ENCODE results near the gene KANSL1. TPM values are rescaled to one million over a fixed set of nuclear protein-coding genes. Genes with fewer than 3 reads are reported as not detected.
"Not testable (repeated sequence)": the region's sequence is repeated elsewhere in the genome, so short reads cannot be mapped to it uniquely, and the experiment has no call there.

The KANSL1 gene
- total RNA-seq, 4 donors from 2014 or later: 80.3 to 201 (median 146) TPM

- Histone ChIP-seq H3K9me3 (no peaks in the 10 kb centered on the region), H3K27ac (peak overlapping the region in 1 of 4 donors; percentile 27), H3K36me3 (peaks cover 0 to 8% (median 0%) of the 10 kb centered on the region in 4 donors), H3K27me3 (no peaks in the 10 kb centered on the region), H3K4me1 (no peaks in the 10 kb centered on the region), H3K4me3 (no peak overlapping the region)
- DNase-seq: no peak
- WGBS, 2 donors (ENCODE audit: low coverage in 1 of 2): 88% methylated on average over 10 of the region's 10 CpGs; no CpG with 5 or more reads in 1 of the 2 donors
- in situ Hi-C loops (cut with MboI; ENCODE audit: low pct_ligation_motif_present in 1 of 4, low pct_unique_long_range_greater_than_20kb in 1 of 4, low sequenced_read_pairs in 3 of 4) (loop anchor here in 1 of 4 donors (25.0 kb wide), 1 partner anchor 187 kb away; no protein-coding TSS in a partner anchor), intact Hi-C loops (cut with DNase I; ENCODE audit: low total_unique reads) (no loop called here)
- no peak for TF ChIP-seq POLR2A (IDR thresholded peaks at IDR 0.05)
- TF ChIP-seq CTCF (IDR thresholded peaks at IDR 0.05): no peak
- TF ChIP-seq POLR2AphosphoS5 (IDR thresholded peaks at IDR 0.05): no peak
- no peak for TF ChIP-seq EP300 (IDR thresholded peaks at IDR 0.05; ENCODE audit: low read depth)
Observed at GRCh38 chr17:46025060-46025459, 168.2 kb downstream of the KANSL1 start.

- H3K4me3 ChIP-seq: no peak overlapping the region
- H3K27me3 ChIP-seq: no peaks in the 10 kb centered on the region
- H3K9me3 ChIP-seq: no peaks in the 10 kb centered on the region
- intact Hi-C loops (cut with DNase I; ENCODE audit: low total_unique reads): no loop called here
- H3K4me1 ChIP-seq: no peaks in the 10 kb centered on the region
- no peak for TF ChIP-seq POLR2AphosphoS5 (IDR thresholded peaks at IDR 0.05)
- no peak for TF ChIP-seq CTCF (IDR thresholded peaks at IDR 0.05)
- TF ChIP-seq POLR2A (IDR thresholded peaks at IDR 0.05): no peak
- TF ChIP-seq EP300 (IDR thresholded peaks at IDR 0.05; ENCODE audit: low read depth): no peak
- H3K27ac ChIP-seq: no peak overlapping the region
- in situ Hi-C loops (cut with MboI; ENCODE audit: low pct_ligation_motif_present in 1 of 4, low pct_unique_long_range_greater_than_20kb in 1 of 4, low sequenced_read_pairs in 3 of 4): no loop called here
- WGBS, 2 donors (ENCODE audit: low coverage in 1 of 2): 80 to 83% methylated on average over 1 to 14 of the region's 14 CpGs
- H3K36me3 ChIP-seq: peaks cover 0 to 8% (median 0%) of the 10 kb centered on the region in 4 donors
- no peak for DNase-seq
Observed at GRCh38 chr17:46024590-46024989, 168.6 kb downstream of the KANSL1 start.

- in situ Hi-C loops (cut with MboI; ENCODE audit: low pct_ligation_motif_present in 1 of 4, low pct_unique_long_range_greater_than_20kb in 1 of 4, low sequenced_read_pairs in 3 of 4): no loop called here
- H3K4me1 ChIP-seq: no peaks in the 10 kb centered on the region
- H3K4me3 ChIP-seq: no peak overlapping the region
- H3K27ac ChIP-seq: no peak overlapping the region
- H3K9me3 ChIP-seq: no peaks in the 10 kb centered on the region
- H3K27me3 ChIP-seq: no peaks in the 10 kb centered on the region
- peaks cover 0 to 5% (median 0%) of the 10 kb centered on the region in 4 donors for H3K36me3 ChIP-seq
- intact Hi-C loops (cut with DNase I; ENCODE audit: low total_unique reads): no loop called here
- 93 to 96% methylated on average over 5 to 24 of the region's 24 CpGs for WGBS, 2 donors (ENCODE audit: low coverage in 1 of 2)
- no peak for DNase-seq
- TF ChIP-seq EP300 (IDR thresholded peaks at IDR 0.05; ENCODE audit: low read depth) (no peak), POLR2A (IDR thresholded peaks at IDR 0.05) (no peak), CTCF (IDR thresholded peaks at IDR 0.05) (no peak), POLR2AphosphoS5 (IDR thresholded peaks at IDR 0.05) (no peak)
Observed at GRCh38 chr17:46023783-46024388, 169.3 kb downstream of the KANSL1 start.

GRCh38 chr17:46023366-46023765 lies 169.9 kb downstream of the KANSL1 start:
- H3K27ac ChIP-seq; H3K36me3 ChIP-seq; H3K4me1 ChIP-seq; H3K27me3 ChIP-seq; H3K4me3 ChIP-seq; H3K9me3 ChIP-seq; in situ Hi-C loops (cut with MboI; ENCODE audit: low pct_ligation_motif_present in 1 of 4, low pct_unique_long_range_greater_than_20kb in 1 of 4, low sequenced_read_pairs in 3 of 4); DNase-seq; intact Hi-C loops (cut with DNase I; ENCODE audit: low total_unique reads): not testable (repeated sequence)
- WGBS, 2 donors (ENCODE audit: low coverage in 1 of 2): 89 to 93% methylated on average over 6 to 7 of the region's 7 CpGs

- H3K4me1 ChIP-seq: no peaks in the 10 kb centered on the region
- no peaks in the 10 kb centered on the region for H3K9me3 ChIP-seq
- no peaks in the 10 kb centered on the region for H3K27me3 ChIP-seq
- intact Hi-C loops (cut with DNase I; ENCODE audit: low total_unique reads): no loop called here
- TF ChIP-seq POLR2AphosphoS5 (IDR thresholded peaks at IDR 0.05) (no peak), POLR2A (IDR thresholded peaks at IDR 0.05) (no peak), EP300 (IDR thresholded peaks at IDR 0.05; ENCODE audit: low read depth) (no peak), CTCF (IDR thresholded peaks at IDR 0.05) (no peak)
- H3K4me3 ChIP-seq: no peak overlapping the region
- in situ Hi-C loops (cut with MboI; ENCODE audit: low pct_ligation_motif_present in 1 of 4, low pct_unique_long_range_greater_than_20kb in 1 of 4, low sequenced_read_pairs in 3 of 4): no loop called here
- no peaks in the 10 kb centered on the region for H3K36me3 ChIP-seq
- no peak overlapping the region for H3K27ac ChIP-seq
- WGBS, 2 donors (ENCODE audit: low coverage in 1 of 2): 91% methylated on average over 12 of the region's 12 CpGs; no CpG with 5 or more reads in 1 of the 2 donors
- no peak for DNase-seq
Observed at GRCh38 chr17:46020998-46021397, 172.2 kb downstream of the KANSL1 start.

Data from transverse colon (tissue), 4 donors.